ENCODE results near the gene DEFB129. TPM values are rescaled to one million over a fixed set of nuclear protein-coding genes. Genes with fewer than 3 reads are reported as not detected.

The DEFB129 gene
- total and polyA plus RNA-seq, 11 donors: not detected

GRCh38 chr20:273884-274283, 46.8 kb downstream of the DEFB129 start:
- Histone ChIP-seq H3K4me1 (no peaks in the 10 kb centered on the region), H3K9me3 (no peaks in the 10 kb centered on the region), H3K4me3 (no peak overlapping the region), H3K36me3 (peaks cover 0 to 30% (median 13%) of the 10 kb centered on the region in 9 donors), H3K27me3 (no peaks in the 10 kb centered on the region), H3K27ac (no peak overlapping the region)
- 55 to 79% (median 67%) methylated on average over 3 of the region's 3 CpGs for WGBS, 4 donors
- intact Hi-C loops (cut with DNase I): loop anchor here in 6 of 10 donors (10.0 kb wide), 2 partner anchors 51 to 61 kb away; partner anchors contain the start of gene SOX12 (in 2 of the 6)
- DNase-seq: no peak
- TF ChIP-seq POLR2A (IDR thresholded peaks at IDR 0.05) (no peak), CTCF (IDR thresholded peaks at IDR 0.05) (no peak)
- no peak for ATAC-seq

GRCh38 chr20:275791-276190, 48.7 kb downstream of the DEFB129 start:
- no peaks in the 10 kb centered on the region for H3K4me1 ChIP-seq
- H3K9me3 ChIP-seq: no peaks in the 10 kb centered on the region
- no peak for DNase-seq
- 90 to 97% (median 94%) methylated on average over 7 of the region's 7 CpGs for WGBS, 4 donors
- H3K27me3 ChIP-seq: no peaks in the 10 kb centered on the region
- no peak for TF ChIP-seq POLR2A (IDR thresholded peaks at IDR 0.05)
- peaks cover 0 to 33% (median 13%) of the 10 kb centered on the region in 9 donors for H3K36me3 ChIP-seq
- intact Hi-C loops (cut with DNase I): loop anchor here in 7 of 10 donors (5.0 to 10.0 kb wide), 3 partner anchors 49 to 59 kb away; partner anchors contain the start of gene SOX12 (in 2 of the 7)
- no peak overlapping the region for H3K27ac ChIP-seq
- ATAC-seq: no peak
- no peak overlapping the region for H3K4me3 ChIP-seq

- ATAC-seq (no peak), DNase-seq (no peak)
- Histone ChIP-seq H3K4me1 (no peaks in the 10 kb centered on the region), H3K9me3 (no peaks in the 10 kb centered on the region), H3K4me3 (no peak overlapping the region), H3K27ac (no peak overlapping the region), H3K36me3 (peaks cover 0 to 38% (median 18%) of the 10 kb centered on the region in 9 donors), H3K27me3 (no peaks in the 10 kb centered on the region)
- 91 to 96% (median 95%) methylated on average over 12 of the region's 12 CpGs for WGBS, 4 donors
- intact Hi-C loops (cut with DNase I): loop anchor here in 7 of 10 donors (5.0 to 10.0 kb wide), 3 partner anchors 48 to 58 kb away; partner anchors contain the start of gene SOX12 (in 2 of the 7)
- TF ChIP-seq POLR2A (IDR thresholded peaks at IDR 0.05) (no peak), CTCF (IDR thresholded peaks at IDR 0.05) (no peak)
These were observed 49.8 kb downstream of the DEFB129 start for GRCh38 chr20:276620-277495.

GRCh38 chr20:277496-277781, 50.4 kb downstream of the DEFB129 start:
- intact Hi-C loops (cut with DNase I): loop anchor here in 7 of 10 donors (5.0 to 10.0 kb wide), 3 partner anchors 47 to 57 kb away; partner anchors contain the start of gene SOX12 (in 2 of the 7)

More at GRCh38 chr20:277496-277781, 50.4 kb downstream of the DEFB129 start:
- ATAC-seq (no peak), DNase-seq (no peak)
- WGBS, 4 donors: 20 to 69% (median 46%) methylated on average over 3 of the region's 3 CpGs
- H3K36me3 ChIP-seq: peaks cover 0 to 42% (median 21%) of the 10 kb centered on the region in 9 donors
- H3K4me1 ChIP-seq: no peaks in the 10 kb centered on the region
- H3K9me3 ChIP-seq: no peaks in the 10 kb centered on the region
- H3K4me3 ChIP-seq: no peak overlapping the region
- no peak overlapping the region for H3K27ac ChIP-seq
- no peak for TF ChIP-seq POLR2A (IDR thresholded peaks at IDR 0.05)
- TF ChIP-seq CTCF (IDR thresholded peaks at IDR 0.05): no peak
- no peaks in the 10 kb centered on the region for H3K27me3 ChIP-seq
